Keratinocyte (primary cell): ENCODE data around the gene GNLY. TPM values are rescaled to one million over a fixed set of nuclear protein-coding genes. Genes with fewer than 3 reads are reported as not detected.
"Not testable (repeated sequence)": the region's sequence is repeated elsewhere in the genome, so short reads cannot be mapped to it uniquely, and the experiment has no call there.

Experiments
- DNase-seq: peaks from one replicate; pipeline ENCODE4 v3.0.0-alpha.2; 2011; ENCODE audit warnings: low read depth, missing footprints, low spot score
- FAIRE-seq: peaks from 2 replicates; lab custom pipeline; 2011; peaks lifted over from hg19 to GRCh38; lab: Jason Lieb, UNC
- H2AFZ ChIP-seq: 2 replicates; pipeline ENCODE4 v1.6.0; 2012; ENCODE audit warnings: low read length, control low read depth, inconsistent platforms; ENCODE audit not compliant: control insufficient read depth
- H3K27ac ChIP-seq: 2 replicates; pipeline ENCODE4 v1.5.1; 2011; ENCODE audit warnings: low read length; ENCODE audit not compliant: control insufficient read depth, insufficient read depth
- H3K27me3 ChIP-seq: 3 replicates; pipeline ENCODE4 v1.6.0; 2011; ENCODE audit warnings: low read length; ENCODE audit not compliant: control insufficient read depth, insufficient read depth; ENCODE audit errors: extremely low read depth
- H3K36me3 ChIP-seq, 2 experiments: 2 replicates in 1 of 2; 3 replicates in 1 of 2; pipeline ENCODE4 v1.5.1; 2011; ENCODE audit warnings: low read length in 2 of 2, mild to moderate bottlenecking in 1 of 2; ENCODE audit not compliant: control insufficient read depth in 2 of 2, insufficient read depth in 2 of 2; ENCODE audit errors: extremely low read depth in 1 of 2
- H3K4me1 ChIP-seq: 3 replicates; pipeline ENCODE4 v1.5.1; 2011; ENCODE audit warnings: low read length; ENCODE audit not compliant: control insufficient read depth, insufficient read depth; ENCODE audit errors: extremely low read depth
- H3K4me2 ChIP-seq: 3 replicates; pipeline ENCODE4 v1.6.0; 2011; ENCODE audit warnings: low read depth, low read length; ENCODE audit not compliant: control insufficient read depth, insufficient read depth; ENCODE audit errors: extremely low read depth
- H3K4me3 ChIP-seq, 3 experiments: fragments of 200-600 bp in 1 of 3; sonication (generic) in 1 of 3; 2 replicates in 2 of 3; 3 replicates in 1 of 3; pipeline ENCODE4 v1.5.1; 2011 to 2016; ENCODE audit warnings: low read length in 3 of 3, mild to moderate bottlenecking in 3 of 3, control low read depth in 2 of 3, inconsistent platforms in 1 of 3, low read depth in 1 of 3, mixed read lengths in 1 of 3, mixed run types in 1 of 3, moderate library complexity in 1 of 3; ENCODE audit not compliant: control insufficient read depth in 2 of 3, insufficient read depth in 2 of 3; ENCODE audit errors: extremely low read depth in 1 of 3
- H3K79me2 ChIP-seq: 2 replicates; pipeline ENCODE4 v1.6.0; 2012; ENCODE audit warnings: low read length; ENCODE audit not compliant: control insufficient read depth, insufficient read depth
- H3K9ac ChIP-seq: 3 replicates; pipeline ENCODE4 v1.6.0; 2011; ENCODE audit warnings: low read length; ENCODE audit not compliant: control insufficient read depth, insufficient read depth; ENCODE audit errors: extremely low read depth
- H3K9me1 ChIP-seq: 3 replicates; pipeline ENCODE4 v1.6.0; 2011; ENCODE audit warnings: low read length; ENCODE audit not compliant: control insufficient read depth, insufficient read depth; ENCODE audit errors: extremely low read depth
- H3K9me3 ChIP-seq: 2 replicates; pipeline ENCODE4 v1.5.1; 2012; ENCODE audit warnings: low read depth, low read length; ENCODE audit not compliant: control insufficient read depth
- H4K20me1 ChIP-seq: 3 replicates; pipeline ENCODE4 v1.6.0; 2011; ENCODE audit warnings: low read length; ENCODE audit not compliant: control insufficient read depth, insufficient read depth; ENCODE audit errors: extremely low read depth
- EZH2 ChIP-seq: IDR thresholded peaks from one replicate; pipeline ENCODE4 v1.6.1; 2012; ENCODE audit warnings: inconsistent platforms, mild to moderate bottlenecking, low read length, moderate library complexity
- dilution Hi-C: fragments of 300-500 bp; cut with MboI; formaldehyde crosslinking; loops from one replicate; pipeline ENCODE4 v1.7.0; 2020; ENCODE audit warnings: low sequenced_read_pairs; ENCODE audit not compliant: extremely low pct_ligation_motif_present
- polyA plus RNA-seq, 5 experiments: library from polyadenylated mRNA; depleted of rRNA in 3 of 5; stranded (reverse) in 3 of 5; stranded (forward) in 1 of 5; unstranded in 1 of 5; fragments of >200 nt; gene quantifications; 1 replicate in 1 of 5; 2 replicates in 3 of 5; 3 replicates in 1 of 5; pipeline versions ENCODE4 v1.2.1 to v1.2.3, GENCODE V29; 2011 to 2012; ENCODE audit warnings: missing spikeins in 2 of 5, low read depth in 1 of 5, low replicate concordance in 1 of 5
- TF ChIP-seq, protein P1 (sequence below), 3 experiments: IDR thresholded peaks in 1 of 3; conservative IDR thresholded peaks in 1 of 3; optimal IDR thresholded peaks in 1 of 3; 2 replicates in 2 of 3; 3 replicates in 1 of 3; pipeline versions ENCODE3 to v1.5.1; 2011; ENCODE audit warnings: low read length in 3 of 3, mild to moderate bottlenecking in 3 of 3, moderate library complexity in 2 of 3, control low read depth in 1 of 3, inconsistent platforms in 1 of 3; ENCODE audit not compliant: insufficient read depth in 2 of 3; ENCODE audit errors: extremely low read depth in 1 of 3

The GNLY gene
- polyA plus RNA-seq, 1 donor (not counting 4 experiments of a cell fraction or from before 2014, with no cell fraction given), result not detected

DNA sequence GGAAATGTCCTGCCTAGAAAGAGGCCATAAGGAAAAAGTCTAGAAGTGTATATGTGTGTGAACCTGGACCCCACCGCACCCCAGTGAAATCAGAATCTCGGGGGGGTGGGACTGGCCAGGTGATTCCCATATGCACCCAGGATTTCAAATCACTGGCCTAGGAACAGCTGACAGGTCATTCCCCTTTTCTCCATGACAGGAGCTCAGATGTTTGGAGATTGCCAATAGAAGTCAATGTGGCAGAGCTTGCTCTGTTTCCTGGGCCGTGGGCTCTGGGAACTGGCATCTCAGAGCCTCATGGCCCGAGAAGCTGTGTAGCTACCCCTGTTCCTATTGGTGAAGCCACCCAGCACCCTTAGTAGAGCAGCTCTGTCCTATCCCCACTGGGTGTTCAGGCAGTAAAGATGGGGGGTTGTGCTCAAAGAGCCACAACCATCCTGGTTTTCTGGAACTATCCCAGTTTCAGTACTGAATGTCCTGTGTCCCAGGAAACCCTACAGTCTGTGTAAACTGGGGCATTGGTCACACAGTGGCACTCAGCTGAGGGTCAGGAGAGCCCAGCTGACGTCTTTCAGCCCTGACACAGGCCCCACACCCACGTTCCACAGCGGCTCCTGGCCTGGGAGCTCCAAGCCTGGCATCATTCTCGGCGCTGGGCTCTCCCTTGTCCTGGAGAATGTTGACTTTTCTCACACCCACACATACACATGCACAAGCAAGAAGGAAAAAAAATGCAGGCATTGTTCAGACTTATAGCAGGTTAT, 18.9 kb downstream of the GNLY start:
- dilution Hi-C loops, result loop anchor here (25.0 kb wide), 1 partner anchor 99 kb away; no protein-coding TSS in a partner anchor
- no peak overlapping the region for H3K27ac ChIP-seq

DNA sequence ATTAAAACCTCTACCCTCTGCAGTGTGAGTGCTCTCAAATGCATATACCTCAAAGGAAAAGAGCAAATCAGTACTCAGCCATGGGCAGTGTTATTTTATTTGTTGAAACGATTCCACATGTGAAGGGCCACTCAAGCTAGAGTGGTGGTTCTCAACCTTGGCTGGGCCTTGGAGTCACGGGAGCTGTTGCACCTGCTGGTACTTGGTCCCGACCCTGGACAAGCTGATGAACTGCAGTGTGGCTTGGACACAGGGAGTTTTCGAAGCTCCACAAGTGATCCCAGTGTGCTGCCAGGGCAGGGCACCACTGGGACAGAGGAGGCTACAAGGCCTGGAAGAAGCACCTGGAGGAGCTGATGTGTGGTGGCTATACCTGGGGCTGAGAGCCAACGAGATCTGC, 19.7 kb downstream of the GNLY start:
- Histone ChIP-seq H3K27me3 (peaks cover 23% of the 10 kb centered on the region), H3K4me2 (no peak overlapping the region), H3K4me1 (no peaks in the 10 kb centered on the region), H3K9ac (no peak overlapping the region), H3K9me1 (no peaks in the 10 kb centered on the region), H2AFZ (no peak overlapping the region), H3K4me3 (no peak overlapping the region), H3K36me3 (no peaks in the 10 kb centered on the region), H3K79me2 (no peaks in the 10 kb centered on the region), H3K27ac (no peak overlapping the region), H3K9me3 (no peaks in the 10 kb centered on the region), H4K20me1 (no peaks in the 10 kb centered on the region)
- dilution Hi-C loops, result loop anchor here (25.0 kb wide), 1 partner anchor 98 kb away; no protein-coding TSS in a partner anchor
- TF ChIP-seq, protein P1, sequence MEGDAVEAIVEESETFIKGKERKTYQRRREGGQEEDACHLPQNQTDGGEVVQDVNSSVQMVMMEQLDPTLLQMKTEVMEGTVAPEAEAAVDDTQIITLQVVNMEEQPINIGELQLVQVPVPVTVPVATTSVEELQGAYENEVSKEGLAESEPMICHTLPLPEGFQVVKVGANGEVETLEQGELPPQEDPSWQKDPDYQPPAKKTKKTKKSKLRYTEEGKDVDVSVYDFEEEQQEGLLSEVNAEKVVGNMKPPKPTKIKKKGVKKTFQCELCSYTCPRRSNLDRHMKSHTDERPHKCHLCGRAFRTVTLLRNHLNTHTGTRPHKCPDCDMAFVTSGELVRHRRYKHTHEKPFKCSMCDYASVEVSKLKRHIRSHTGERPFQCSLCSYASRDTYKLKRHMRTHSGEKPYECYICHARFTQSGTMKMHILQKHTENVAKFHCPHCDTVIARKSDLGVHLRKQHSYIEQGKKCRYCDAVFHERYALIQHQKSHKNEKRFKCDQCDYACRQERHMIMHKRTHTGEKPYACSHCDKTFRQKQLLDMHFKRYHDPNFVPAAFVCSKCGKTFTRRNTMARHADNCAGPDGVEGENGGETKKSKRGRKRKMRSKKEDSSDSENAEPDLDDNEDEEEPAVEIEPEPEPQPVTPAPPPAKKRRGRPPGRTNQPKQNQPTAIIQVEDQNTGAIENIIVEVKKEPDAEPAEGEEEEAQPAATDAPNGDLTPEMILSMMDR (optimal IDR thresholded peaks at IDR 0.05 in 1 of 3, IDR thresholded peaks at IDR 0.05 in 1 of 3, conservative IDR thresholded peaks at IDR 0.05 in 1 of 3; ENCODE audit: extremely low read depth in 1 of 3, insufficient read depth in 2 of 3, low read length in 3 of 3), result no peak
- no peak for TF ChIP-seq EZH2
- DNase-seq (no peak), FAIRE-seq (no peak)

More for the DNA sequence above, 18.9 kb downstream of the GNLY start:
- no peak overlapping the region for H3K4me3 ChIP-seq
- H3K4me1 ChIP-seq, result no peaks in the 10 kb centered on the region
- H3K79me2 ChIP-seq, result no peaks in the 10 kb centered on the region
- no peak overlapping the region for H3K9ac ChIP-seq
- no peaks in the 10 kb centered on the region for H3K36me3 ChIP-seq
- no peaks in the 10 kb centered on the region for H3K9me3 ChIP-seq
- DNase-seq (no peak), FAIRE-seq (no peak)
- no peak overlapping the region for H3K4me2 ChIP-seq
- TF ChIP-seq, protein P1 (optimal IDR thresholded peaks at IDR 0.05 in 1 of 3, IDR thresholded peaks at IDR 0.05 in 1 of 3, conservative IDR thresholded peaks at IDR 0.05 in 1 of 3; ENCODE audit: extremely low read depth in 1 of 3, insufficient read depth in 2 of 3, low read length in 3 of 3), result no peak
- no peak for TF ChIP-seq EZH2
- no peaks in the 10 kb centered on the region for H4K20me1 ChIP-seq
- no peak overlapping the region for H2AFZ ChIP-seq
- H3K9me1 ChIP-seq, result no peaks in the 10 kb centered on the region
- H3K27me3 ChIP-seq, result peaks cover 23% of the 10 kb centered on the region

DNA sequence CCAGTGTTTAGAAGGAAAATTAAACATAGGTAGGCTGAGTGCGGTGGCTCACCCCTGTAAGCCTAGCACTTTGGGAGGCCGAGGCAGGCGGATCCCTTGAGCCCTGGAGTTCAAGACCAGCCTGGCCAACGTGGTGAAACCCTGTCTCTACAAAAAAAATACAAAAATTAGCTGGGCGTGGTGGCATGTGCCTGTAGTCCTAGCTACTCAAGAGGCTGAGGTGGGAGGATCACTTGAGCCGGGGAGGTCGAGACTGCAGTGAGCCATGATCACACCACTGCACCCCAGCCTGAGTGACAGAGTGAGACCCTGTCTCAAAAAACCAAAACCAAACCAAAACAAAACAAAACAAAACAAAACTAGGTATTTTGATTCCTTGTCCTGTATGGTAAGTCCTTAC, 20.3 kb downstream of the GNLY start:
- not testable (repeated sequence) for FAIRE-seq, H3K9me1 ChIP-seq, H3K9me3 ChIP-seq, H3K79me2 ChIP-seq, H3K36me3 ChIP-seq, H3K27ac ChIP-seq, H3K4me1 ChIP-seq, H4K20me1 ChIP-seq, DNase-seq, H3K4me2 ChIP-seq, H3K4me3 ChIP-seq, H3K9ac ChIP-seq, H2AFZ ChIP-seq
- peaks cover 22% of the 10 kb centered on the region for H3K27me3 ChIP-seq
- dilution Hi-C loops, result loop anchor here (25.0 kb wide), 1 partner anchor 98 kb away; no protein-coding TSS in a partner anchor
